Stimulated activated CD8-positive, alpha-beta memory T cell treated with anti-CD3 and anti-CD28 coated beads, Interleukin-4, amount 100 ng/mL, for 1 hour (primary cell): Measurements from ENCODE around the gene EED.
"Not testable (repeated sequence)": the region's sequence is repeated elsewhere in the genome, so short reads cannot be mapped to it uniquely, and the experiment has no call there.

Experiments
- DNase-seq, 2 donors: peaks; one replicate each; pipeline ENCODE4 v3.0.0-alpha.2; 2020; ENCODE audit warnings: low read depth in 2 of 2, low spot score in 1 of 2

Gene EED

GRCh38 chr11:86289508-86290280 lies 45.1 kb downstream of the EED start:
- DNase-seq = not testable (repeated sequence)

- peak in 1 of 2 donors; percentile 23 for DNase-seq
These were observed 47.1 kb downstream of the EED start for GRCh38 chr11:86291466-86292262.

DNA sequence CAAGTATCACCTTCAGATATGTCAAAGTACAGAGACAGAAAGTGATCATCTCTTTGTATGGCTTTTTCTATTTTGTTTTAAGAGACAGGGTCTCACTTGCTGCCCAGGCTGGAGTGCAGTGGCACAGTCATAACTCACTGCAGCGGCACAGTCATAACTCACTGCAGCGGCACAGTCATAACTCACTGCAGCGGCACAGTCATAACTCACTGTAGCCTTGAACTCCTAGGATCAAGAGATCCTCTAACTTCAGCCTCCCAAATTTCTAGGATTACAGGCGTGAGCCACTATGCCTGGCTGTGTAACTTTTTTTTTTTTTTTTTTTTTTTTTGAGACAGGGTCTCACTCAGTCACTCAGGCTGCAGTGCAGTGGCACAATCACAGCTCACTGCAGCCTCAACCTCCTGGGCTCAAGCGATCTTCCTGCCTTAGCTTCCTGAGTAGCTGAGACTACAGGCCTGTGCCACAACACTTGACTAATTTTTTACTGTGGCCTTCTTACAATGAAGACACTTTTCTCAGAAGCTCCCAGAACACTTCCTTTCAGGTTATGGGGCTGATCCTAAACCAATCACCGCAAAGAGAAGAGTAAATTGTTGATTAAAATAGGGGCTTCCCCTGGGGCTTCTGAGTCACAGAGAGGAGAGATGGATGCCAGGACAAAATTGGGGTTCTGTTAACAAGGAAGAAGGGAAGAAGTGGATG lies 48.5 kb downstream of the EED start:
- no peak for DNase-seq

DNA sequence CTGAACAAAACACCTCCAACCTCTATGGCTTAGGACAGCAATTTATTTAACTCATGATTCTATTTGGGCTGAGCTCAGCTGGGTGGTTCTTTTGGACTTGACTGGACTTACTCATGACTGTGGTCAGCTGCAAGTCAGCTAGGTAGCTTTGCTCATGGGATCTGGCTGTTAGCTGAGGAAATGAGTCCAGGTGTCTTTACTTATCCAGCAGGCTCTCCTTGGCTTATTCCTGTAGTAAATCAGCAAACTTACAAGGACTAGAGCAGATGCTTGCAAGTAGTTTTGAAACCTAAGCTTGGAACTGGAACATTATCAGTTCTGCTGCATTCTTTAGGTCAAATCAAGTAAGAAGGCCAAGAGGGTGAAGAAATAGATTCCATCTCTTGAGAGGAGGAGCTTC lies 49.5 kb downstream of the EED start:
- DNase-seq = no peak

DNA sequence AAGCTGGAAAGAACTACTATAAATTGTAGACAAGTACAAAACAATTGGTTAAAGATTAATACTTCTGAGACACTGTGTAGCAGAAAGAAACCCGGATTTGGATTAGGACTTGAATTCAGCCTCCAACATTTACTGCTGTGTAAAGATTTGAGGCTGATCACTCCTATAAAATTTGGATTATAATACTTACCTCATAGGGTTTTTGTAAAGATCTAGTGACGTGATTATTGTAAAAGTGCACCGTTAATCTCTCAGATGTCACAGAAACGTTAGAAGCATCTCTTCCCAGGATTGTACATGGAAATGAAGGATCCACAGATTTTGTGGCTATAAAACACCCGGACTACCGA lies 57.2 kb downstream of the EED start:
- DNase-seq = no peak

GRCh38 chr11:86302092-86302793 lies 57.7 kb downstream of the EED start, which contains the start of gene HIKESHI:
HIKESHI (plus strand) TSS chr11:86302240; CDS start chr11:86302449, 209 bp downstream.
- peak; percentile 76 to 85 for DNase-seq

DNA sequence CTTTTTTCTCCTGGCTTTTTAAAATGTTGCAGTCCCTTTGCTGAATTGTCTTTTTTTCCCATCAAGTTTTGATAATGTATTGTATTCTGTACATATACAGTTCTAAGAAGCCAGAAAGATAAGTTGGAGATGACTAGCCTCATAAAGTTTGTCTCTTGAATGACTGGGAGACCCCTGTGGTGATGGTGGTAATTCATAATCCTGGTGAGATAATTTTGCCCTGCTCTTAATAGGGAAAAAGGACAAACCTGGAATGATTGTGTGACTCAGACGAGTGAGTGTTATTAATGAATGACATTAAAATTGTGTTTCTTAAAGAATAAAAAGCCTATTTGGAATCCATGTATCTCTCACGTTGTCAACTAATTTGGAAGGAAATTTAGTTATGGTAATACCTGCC lies 58.7 kb downstream of the EED start:
- DNase-seq = no peak

GRCh38 chr11:86308710-86309109 lies 64.2 kb downstream of the EED start:
- not testable (repeated sequence) for DNase-seq

DNA sequence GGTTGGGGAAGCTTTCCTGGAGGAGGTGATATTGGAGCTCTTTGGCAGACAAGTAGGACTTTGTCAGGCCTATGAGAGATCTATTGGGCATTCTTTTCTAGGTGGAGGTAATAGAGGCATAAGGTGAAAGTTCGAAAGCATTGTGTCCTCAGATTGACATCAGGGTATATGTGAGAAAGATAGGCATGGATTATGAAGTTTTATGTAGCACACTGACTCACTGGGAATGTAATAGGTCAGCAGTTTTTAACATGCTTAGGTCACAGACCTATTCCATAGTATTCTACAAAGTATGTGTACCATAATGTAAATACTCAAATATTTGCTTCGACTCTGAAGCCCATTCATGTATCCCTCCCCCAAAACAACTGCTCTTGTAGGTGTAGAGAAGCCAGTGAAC lies 69.2 kb downstream of the EED start:
- no peak for DNase-seq

DNA sequence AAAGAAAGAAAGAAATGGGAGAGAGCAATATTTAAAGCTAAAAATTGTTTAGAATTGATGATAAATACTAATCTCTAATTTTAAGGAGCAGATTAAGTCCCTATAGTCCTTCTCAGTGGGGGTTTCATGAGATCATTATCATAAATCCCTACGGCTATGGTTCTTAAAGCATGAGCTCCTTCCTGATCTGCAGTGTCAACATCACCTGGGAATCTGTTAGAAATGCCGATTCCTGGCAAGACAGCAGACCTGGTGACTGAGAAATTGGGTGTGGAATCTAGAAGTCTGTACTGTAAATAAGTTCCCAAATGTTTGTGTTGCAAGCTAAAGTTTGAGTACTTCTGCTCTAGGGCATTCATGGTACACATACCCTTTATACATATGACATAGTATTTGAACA lies 70.1 kb downstream of the EED start:
- DNase-seq = no peak
